WTC11 (cell line): Measurements from ENCODE around the gene TLX2. TPM values are rescaled to one million over a fixed set of nuclear protein-coding genes. Genes with fewer than 3 reads are reported as not detected.
A peak's percentile ranks its signal among the peaks of the same experiment; 100 is the strongest.

ENCODE experiments used
- ATAC-seq: fragments of 200-7000 bp; cut with Tn5 transposase; 2 replicates; pipeline ENCODE4 v1.10.0; 2021; ENCODE audit warnings: mild to moderate bottlenecking, moderate library complexity
- CTCF ChIA-PET: fragments of 300-600 bp; sonication (Branson Sonifier 250); formaldehyde crosslinking; loops from one replicate; lab custom pipeline; 2021; ENCODE audit warnings: antibody characterized with exemption; lab: Charles Lee
- POLR2A ChIA-PET: fragments of 350-600 bp; sonication (Branson Sonifier 250); formaldehyde crosslinking; loops from one replicate; lab custom pipeline; 2021; ENCODE audit warnings: antibody characterized with exemption; lab: Charles Lee
- DNase-seq: peaks from one replicate; pipeline ENCODE4 v3.0.0; 2021; ENCODE audit warnings: low spot score
- H3K27ac Mint-ChIP-seq: 2 replicates; pipeline ENCODE4 v1.8.0; 2021; ENCODE audit warnings: mixed read lengths
- H3K27me3 Mint-ChIP-seq: 2 replicates; pipeline ENCODE4 v1.8.0; 2021; ENCODE audit warnings: low read depth, mild to moderate bottlenecking, moderate library complexity, mixed read lengths
- H3K36me3 Mint-ChIP-seq: 2 replicates; pipeline ENCODE4 v1.8.0; 2021; ENCODE audit warnings: mixed read lengths
- H3K4me1 Mint-ChIP-seq: 2 replicates; pipeline ENCODE4 v1.8.0; 2022; ENCODE audit warnings: mixed read lengths
- H3K4me3 Mint-ChIP-seq: 2 replicates; pipeline ENCODE4 v1.8.0; 2021; ENCODE audit warnings: mild to moderate bottlenecking, moderate library complexity, mixed read lengths
- H3K9me3 Mint-ChIP-seq: 2 replicates; pipeline ENCODE4 v1.8.0; 2021; ENCODE audit warnings: mixed read lengths
- ATF1 ChIP-seq: sonication (generic); formaldehyde crosslinking; IDR thresholded peaks from 2 replicates; pipeline ENCODE4 v1.8.1; 2023; ENCODE audit warnings: mild to moderate bottlenecking, moderate library complexity, missing genetic modification reagents
- CREM ChIP-seq: sonication (generic); formaldehyde crosslinking; IDR thresholded peaks from 2 replicates; pipeline ENCODE4 v1.8.1; 2022; ENCODE audit warnings: mild to moderate bottlenecking, missing genetic modification reagents, moderate library complexity
- ETV6 ChIP-seq: sonication (generic); formaldehyde crosslinking; IDR thresholded peaks from 2 replicates; pipeline ENCODE4 v1.8.1; 2022; ENCODE audit warnings: mild to moderate bottlenecking, missing genetic modification reagents
- NR1H2 ChIP-seq: sonication (generic); formaldehyde crosslinking; IDR thresholded peaks from 2 replicates; pipeline ENCODE4 v1.9.0; 2021; ENCODE audit warnings: mild to moderate bottlenecking, moderate library complexity, missing genetic modification reagents
- NR3C1 ChIP-seq: sonication (generic); formaldehyde crosslinking; conservative IDR thresholded peaks from 2 replicates; pipeline ENCODE4 v1.8.1; 2023; ENCODE audit warnings: low read depth, mild to moderate bottlenecking, missing genetic modification reagents
- PREB ChIP-seq: sonication (generic); formaldehyde crosslinking; IDR thresholded peaks from 2 replicates; pipeline ENCODE4 v1.8.1; 2022; ENCODE audit warnings: mild to moderate bottlenecking, missing genetic modification reagents, moderate library complexity, borderline replicate concordance
- SMAD3 ChIP-seq: sonication (generic); formaldehyde crosslinking; IDR thresholded peaks from 2 replicates; pipeline ENCODE4 v1.8.0; 2022; ENCODE audit warnings: missing genetic modification reagents, mild to moderate bottlenecking, borderline replicate concordance
- ZNF396 ChIP-seq: fragments of 250-450 bp; sonication (Bioruptor Pico); IDR thresholded peaks from 2 replicates; pipeline ENCODE4 v1.8.0; 2021; ENCODE audit warnings: mild to moderate bottlenecking, moderate library complexity, borderline replicate concordance
- total RNA-seq: library from RNA; stranded (reverse); gene quantifications from 3 replicates; pipeline ENCODE4 v1.2.3, GENCODE V29; 2021
- TF ChIP-seq, protein P1 (sequence below): fragments of 250-450 bp; sonication (Bioruptor Pico); IDR thresholded peaks from 2 replicates; pipeline ENCODE4 v1.9.0; 2021; ENCODE audit warnings: mild to moderate bottlenecking, borderline replicate concordance
- TF ChIP-seq, protein P2 (sequence below): fragments of 250-450 bp; sonication (Bioruptor Pico); IDR thresholded peaks from 2 replicates; pipeline ENCODE4 v1.9.0; 2021; ENCODE audit warnings: moderate library complexity, mild to moderate bottlenecking, inconsistent platforms, borderline replicate concordance
- TF ChIP-seq, protein P3 (sequence below): fragments of 250-450 bp; sonication (Bioruptor Pico); IDR thresholded peaks from 2 replicates; pipeline ENCODE4 v1.8.0; 2021; ENCODE audit warnings: mild to moderate bottlenecking
- TF ChIP-seq, protein P4 (sequence below): sonication (generic); formaldehyde crosslinking; IDR thresholded peaks from 2 replicates; pipeline ENCODE4 v1.8.0; 2022; ENCODE audit warnings: missing genetic modification reagents
- TF ChIP-seq, protein P5 (sequence below): sonication (generic); formaldehyde crosslinking; IDR thresholded peaks from 2 replicates; pipeline ENCODE4 v1.8.1; 2023; ENCODE audit warnings: mild to moderate bottlenecking, missing genetic modification reagents, moderate library complexity
- TF ChIP-seq, protein P6 (sequence below): fragments of 250-450 bp; sonication (Bioruptor Pico); IDR thresholded peaks from 2 replicates; pipeline ENCODE4 v2.1.2; 2022; ENCODE audit warnings: mild to moderate bottlenecking, moderate library complexity

Gene TLX2
- total RNA-seq, 1 experiment from 2014 or later, result 0.26 TPM

DNA sequence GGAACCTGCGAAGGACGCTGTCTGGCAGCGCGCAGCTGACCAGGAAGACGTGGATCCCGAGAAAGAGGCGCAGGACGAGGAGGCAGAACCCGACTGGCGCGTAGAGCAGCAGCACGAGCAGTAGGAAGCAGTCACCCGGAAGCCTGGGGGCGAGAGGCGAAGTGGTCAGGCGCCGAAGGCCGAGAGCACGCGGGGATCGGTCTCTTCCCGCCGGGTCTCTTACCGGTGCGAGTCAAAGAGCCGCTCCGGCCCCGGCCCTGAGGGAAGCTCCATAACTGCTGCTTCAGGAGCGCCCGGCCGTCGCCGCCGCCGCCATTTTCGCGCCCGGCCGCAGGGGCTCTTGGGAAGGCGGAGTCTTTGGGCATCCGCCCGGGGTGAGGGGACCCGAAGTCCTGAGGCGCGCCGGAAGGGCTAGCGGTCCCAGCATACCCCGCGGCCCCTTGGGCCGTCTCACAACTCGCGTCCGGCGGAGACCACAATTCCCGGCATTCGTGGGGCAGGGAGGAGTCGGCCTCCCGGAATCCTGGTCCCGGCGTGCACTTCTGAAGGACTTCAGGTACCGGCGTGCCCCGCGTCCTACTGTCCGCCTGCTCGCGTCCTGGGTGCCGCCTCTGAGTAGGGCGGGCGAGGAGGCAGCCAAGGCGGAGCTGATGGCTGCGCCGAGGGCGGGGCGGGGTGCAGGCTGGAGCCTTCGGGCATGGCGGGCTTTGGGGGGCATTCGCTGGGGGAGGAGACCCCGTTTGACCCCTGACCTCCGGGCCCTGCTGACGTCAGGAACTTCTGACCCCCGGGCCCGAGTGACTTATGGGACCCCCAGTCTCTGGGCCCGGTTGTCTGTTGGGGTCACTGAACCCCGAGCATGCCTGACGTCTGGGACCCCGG is 15.3 kb downstream of the TLX2 start, which contains the start of the genes AUP1 and HTRA2 (continued):
- TF ChIP-seq, protein P1, sequence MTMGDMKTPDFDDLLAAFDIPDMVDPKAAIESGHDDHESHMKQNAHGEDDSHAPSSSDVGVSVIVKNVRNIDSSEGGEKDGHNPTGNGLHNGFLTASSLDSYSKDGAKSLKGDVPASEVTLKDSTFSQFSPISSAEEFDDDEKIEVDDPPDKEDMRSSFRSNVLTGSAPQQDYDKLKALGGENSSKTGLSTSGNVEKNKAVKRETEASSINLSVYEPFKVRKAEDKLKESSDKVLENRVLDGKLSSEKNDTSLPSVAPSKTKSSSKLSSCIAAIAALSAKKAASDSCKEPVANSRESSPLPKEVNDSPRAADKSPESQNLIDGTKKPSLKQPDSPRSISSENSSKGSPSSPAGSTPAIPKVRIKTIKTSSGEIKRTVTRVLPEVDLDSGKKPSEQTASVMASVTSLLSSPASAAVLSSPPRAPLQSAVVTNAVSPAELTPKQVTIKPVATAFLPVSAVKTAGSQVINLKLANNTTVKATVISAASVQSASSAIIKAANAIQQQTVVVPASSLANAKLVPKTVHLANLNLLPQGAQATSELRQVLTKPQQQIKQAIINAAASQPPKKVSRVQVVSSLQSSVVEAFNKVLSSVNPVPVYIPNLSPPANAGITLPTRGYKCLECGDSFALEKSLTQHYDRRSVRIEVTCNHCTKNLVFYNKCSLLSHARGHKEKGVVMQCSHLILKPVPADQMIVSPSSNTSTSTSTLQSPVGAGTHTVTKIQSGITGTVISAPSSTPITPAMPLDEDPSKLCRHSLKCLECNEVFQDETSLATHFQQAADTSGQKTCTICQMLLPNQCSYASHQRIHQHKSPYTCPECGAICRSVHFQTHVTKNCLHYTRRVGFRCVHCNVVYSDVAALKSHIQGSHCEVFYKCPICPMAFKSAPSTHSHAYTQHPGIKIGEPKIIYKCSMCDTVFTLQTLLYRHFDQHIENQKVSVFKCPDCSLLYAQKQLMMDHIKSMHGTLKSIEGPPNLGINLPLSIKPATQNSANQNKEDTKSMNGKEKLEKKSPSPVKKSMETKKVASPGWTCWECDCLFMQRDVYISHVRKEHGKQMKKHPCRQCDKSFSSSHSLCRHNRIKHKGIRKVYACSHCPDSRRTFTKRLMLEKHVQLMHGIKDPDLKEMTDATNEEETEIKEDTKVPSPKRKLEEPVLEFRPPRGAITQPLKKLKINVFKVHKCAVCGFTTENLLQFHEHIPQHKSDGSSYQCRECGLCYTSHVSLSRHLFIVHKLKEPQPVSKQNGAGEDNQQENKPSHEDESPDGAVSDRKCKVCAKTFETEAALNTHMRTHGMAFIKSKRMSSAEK (CRISPR knock-in tag), result no peak
- TF ChIP-seq CREM (CRISPR knock-in tag), result peak; percentile 79

GRCh38 chr2:74530239-74531187 is 16.3 kb downstream of the TLX2 start:
- peaks cover 14% of the 10 kb centered on the region for H3K4me1 Mint-ChIP-seq
- peak; percentile 6 for ATAC-seq
- ChIA-PET POLR2A (interaction anchor here (0.7 to 1.4 kb wide), 5 partner anchors 26 to 73 kb away, joined by 3 to 7 read pairs (median 3); partner anchors contain the start of genes MRPL53 and WBP1), CTCF (interaction anchor here (0.7 to 2.2 kb wide), 7 partner anchors 14 to 196 kb away, joined by 3 to 9 read pairs (median 4); partner anchors contain the start of gene LOXL3)
- peaks cover 38% of the 10 kb centered on the region for H3K36me3 Mint-ChIP-seq
- peak; percentile 30 for DNase-seq
- no peaks in the 10 kb centered on the region for H3K27me3 Mint-ChIP-seq
- H3K27ac Mint-ChIP-seq, result no peak overlapping the region
- TF ChIP-seq ETV6 (CRISPR knock-in tag) (no peak), NR3C1 (no peak), ATF1 (CRISPR knock-in tag) (0 out of 2 replicates have a peak, but pooled peaks have one; percentile 45)
- TF ChIP-seq, protein P2, sequence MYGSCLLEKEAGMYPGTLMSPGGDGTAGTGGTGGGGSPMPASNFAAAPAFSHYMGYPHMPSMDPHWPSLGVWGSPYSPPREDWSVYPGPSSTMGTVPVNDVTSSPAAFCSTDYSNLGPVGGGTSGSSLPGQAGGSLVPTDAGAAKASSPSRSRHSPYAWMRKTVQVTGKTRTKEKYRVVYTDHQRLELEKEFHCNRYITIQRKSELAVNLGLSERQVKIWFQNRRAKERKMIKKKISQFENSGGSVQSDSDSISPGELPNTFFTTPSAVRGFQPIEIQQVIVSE (CRISPR knock-in tag), result no peak
- peak overlapping the region; percentile 99 for H3K4me3 Mint-ChIP-seq
- 0 out of 2 replicates have a peak, but pooled peaks cover 3% of the 10 kb centered on the region for H3K9me3 Mint-ChIP-seq

- Mint-ChIP-seq H3K27ac (no peak overlapping the region), H3K27me3 (no peaks in the 10 kb centered on the region), H3K36me3 (peaks cover 32% of the 10 kb centered on the region), H3K4me1 (peaks cover 14% of the 10 kb centered on the region), H3K9me3 (no peaks in the 10 kb centered on the region), H3K4me3 (no peak overlapping the region)
- DNase-seq (no peak), ATAC-seq (no peak)
- ChIA-PET POLR2A (interaction anchor here (0.7 kb wide), 1 partner anchor 65 kb away, joined by 3 read pairs; no protein-coding TSS in a partner anchor), CTCF (interaction anchor here (1.3 kb wide), 1 partner anchor 41 kb away, joined by 4 read pairs; no protein-coding TSS in a partner anchor)
- TF ChIP-seq NR1H2 (CRISPR knock-in tag), result no peak
- TF ChIP-seq SMAD3 (CRISPR knock-in tag), result no peak
- TF ChIP-seq, protein P3, sequence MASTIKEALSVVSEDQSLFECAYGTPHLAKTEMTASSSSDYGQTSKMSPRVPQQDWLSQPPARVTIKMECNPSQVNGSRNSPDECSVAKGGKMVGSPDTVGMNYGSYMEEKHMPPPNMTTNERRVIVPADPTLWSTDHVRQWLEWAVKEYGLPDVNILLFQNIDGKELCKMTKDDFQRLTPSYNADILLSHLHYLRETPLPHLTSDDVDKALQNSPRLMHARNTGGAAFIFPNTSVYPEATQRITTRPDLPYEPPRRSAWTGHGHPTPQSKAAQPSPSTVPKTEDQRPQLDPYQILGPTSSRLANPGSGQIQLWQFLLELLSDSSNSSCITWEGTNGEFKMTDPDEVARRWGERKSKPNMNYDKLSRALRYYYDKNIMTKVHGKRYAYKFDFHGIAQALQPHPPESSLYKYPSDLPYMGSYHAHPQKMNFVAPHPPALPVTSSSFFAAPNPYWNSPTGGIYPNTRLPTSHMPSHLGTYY (CRISPR knock-in tag), result no peak
- TF ChIP-seq, protein P4, sequence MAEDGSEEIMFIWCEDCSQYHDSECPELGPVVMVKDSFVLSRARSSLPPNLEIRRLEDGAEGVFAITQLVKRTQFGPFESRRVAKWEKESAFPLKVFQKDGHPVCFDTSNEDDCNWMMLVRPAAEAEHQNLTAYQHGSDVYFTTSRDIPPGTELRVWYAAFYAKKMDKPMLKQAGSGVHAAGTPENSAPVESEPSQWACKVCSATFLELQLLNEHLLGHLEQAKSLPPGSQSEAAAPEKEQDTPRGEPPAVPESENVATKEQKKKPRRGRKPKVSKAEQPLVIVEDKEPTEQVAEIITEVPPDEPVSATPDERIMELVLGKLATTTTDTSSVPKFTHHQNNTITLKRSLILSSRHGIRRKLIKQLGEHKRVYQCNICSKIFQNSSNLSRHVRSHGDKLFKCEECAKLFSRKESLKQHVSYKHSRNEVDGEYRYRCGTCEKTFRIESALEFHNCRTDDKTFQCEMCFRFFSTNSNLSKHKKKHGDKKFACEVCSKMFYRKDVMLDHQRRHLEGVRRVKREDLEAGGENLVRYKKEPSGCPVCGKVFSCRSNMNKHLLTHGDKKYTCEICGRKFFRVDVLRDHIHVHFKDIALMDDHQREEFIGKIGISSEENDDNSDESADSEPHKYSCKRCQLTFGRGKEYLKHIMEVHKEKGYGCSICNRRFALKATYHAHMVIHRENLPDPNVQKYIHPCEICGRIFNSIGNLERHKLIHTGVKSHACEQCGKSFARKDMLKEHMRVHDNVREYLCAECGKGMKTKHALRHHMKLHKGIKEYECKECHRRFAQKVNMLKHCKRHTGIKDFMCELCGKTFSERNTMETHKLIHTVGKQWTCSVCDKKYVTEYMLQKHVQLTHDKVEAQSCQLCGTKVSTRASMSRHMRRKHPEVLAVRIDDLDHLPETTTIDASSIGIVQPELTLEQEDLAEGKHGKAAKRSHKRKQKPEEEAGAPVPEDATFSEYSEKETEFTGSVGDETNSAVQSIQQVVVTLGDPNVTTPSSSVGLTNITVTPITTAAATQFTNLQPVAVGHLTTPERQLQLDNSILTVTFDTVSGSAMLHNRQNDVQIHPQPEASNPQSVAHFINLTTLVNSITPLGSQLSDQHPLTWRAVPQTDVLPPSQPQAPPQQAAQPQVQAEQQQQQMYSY, result no peak
- no peak for TF ChIP-seq PREB (CRISPR knock-in tag)
- TF ChIP-seq, protein P5, sequence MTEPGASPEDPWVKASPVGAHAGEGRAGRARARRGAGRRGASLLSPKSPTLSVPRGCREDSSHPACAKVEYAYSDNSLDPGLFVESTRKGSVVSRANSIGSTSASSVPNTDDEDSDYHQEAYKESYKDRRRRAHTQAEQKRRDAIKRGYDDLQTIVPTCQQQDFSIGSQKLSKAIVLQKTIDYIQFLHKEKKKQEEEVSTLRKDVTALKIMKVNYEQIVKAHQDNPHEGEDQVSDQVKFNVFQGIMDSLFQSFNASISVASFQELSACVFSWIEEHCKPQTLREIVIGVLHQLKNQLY (CRISPR knock-in tag), result no peak
- TF ChIP-seq ZNF396 (CRISPR knock-in tag), result no peak
- TF ChIP-seq, protein P6, sequence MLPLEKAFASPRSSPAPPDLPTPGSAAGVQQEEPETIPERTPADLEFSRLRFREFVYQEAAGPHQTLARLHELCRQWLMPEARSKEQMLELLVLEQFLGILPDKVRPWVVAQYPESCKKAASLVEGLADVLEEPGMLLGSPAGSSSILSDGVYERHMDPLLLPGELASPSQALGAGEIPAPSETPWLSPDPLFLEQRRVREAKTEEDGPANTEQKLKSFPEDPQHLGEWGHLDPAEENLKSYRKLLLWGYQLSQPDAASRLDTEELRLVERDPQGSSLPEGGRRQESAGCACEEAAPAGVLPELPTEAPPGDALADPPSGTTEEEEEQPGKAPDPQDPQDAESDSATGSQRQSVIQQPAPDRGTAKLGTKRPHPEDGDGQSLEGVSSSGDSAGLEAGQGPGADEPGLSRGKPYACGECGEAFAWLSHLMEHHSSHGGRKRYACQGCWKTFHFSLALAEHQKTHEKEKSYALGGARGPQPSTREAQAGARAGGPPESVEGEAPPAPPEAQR, result no peak
Measured at GRCh38 chr2:74531666-74532065, 17.4 kb downstream of the TLX2 start.
